Stimulated activated CD4-positive, alpha-beta T cell treated with anti-CD3 and anti-CD28 coated beads, Interleukin-1b, Interleukin-23, amount 100 ng/mL, for 24 hours (primary cell): ENCODE measurements around the gene RPS27L.

ENCODE experiments used
- DNase-seq, 4 experiments: peaks; one replicate each; pipeline ENCODE4 v3.0.0-alpha.2; 2020; ENCODE audit warnings: low read depth in 4 of 4, low spot score in 1 of 4

Gene RPS27L

DNA sequence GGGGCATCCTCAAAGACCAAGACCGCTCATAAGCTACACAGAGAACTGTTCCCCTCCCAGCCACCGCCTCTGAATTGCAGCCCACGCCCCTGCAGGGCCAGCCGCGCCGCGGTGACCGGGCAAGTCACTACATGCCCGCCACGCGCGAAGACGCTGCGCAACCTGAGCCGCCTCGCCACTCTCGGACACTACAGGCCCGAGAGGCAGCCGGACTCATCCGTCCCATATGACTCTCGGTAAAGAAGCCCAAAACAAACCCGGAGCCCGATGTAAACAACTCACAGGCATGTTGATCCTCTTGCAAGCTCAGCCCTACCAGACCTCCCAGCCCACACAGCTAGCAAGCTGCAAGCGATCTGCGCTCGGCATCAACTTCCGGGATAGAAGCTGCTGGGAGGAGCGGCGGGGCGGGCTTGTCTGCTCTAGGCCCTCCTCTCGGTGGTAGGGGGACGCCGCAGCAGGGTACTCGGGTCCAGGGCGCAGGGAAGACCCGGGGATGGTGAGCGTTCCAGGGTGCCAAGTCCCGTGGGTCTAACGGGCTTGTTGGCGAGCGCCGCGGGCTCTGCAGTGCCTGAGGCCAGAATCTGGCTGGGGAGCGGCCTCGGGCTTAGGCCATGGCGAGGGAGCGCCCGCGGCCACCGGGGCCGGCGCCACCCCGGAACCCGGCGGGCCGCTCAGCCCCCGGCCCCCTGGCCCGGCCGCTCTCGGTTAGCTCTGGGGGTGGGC is at the start of gene RPS27L:
Gene RPS27L (minus strand): TSS at position 360 of the 726 bp plus-strand sequence. CDS start 72 bp downstream, at position 288.
- peak; percentile 71 to 83 (median 76) for DNase-seq

- no peak for DNase-seq
Measured at GRCh38 chr15:63206079-63206478, 48.8 kb upstream of the RPS27L start.

- no peak for DNase-seq
Measured at GRCh38 chr15:63203451-63204090, 46.3 kb upstream of the RPS27L start.

- DNase-seq = no peak
Measured at GRCh38 chr15:63202861-63203260, 45.6 kb upstream of the RPS27L start.

GRCh38 chr15:63200464-63201249 is 43.4 kb upstream of the RPS27L start:
- no peak for DNase-seq

DNA sequence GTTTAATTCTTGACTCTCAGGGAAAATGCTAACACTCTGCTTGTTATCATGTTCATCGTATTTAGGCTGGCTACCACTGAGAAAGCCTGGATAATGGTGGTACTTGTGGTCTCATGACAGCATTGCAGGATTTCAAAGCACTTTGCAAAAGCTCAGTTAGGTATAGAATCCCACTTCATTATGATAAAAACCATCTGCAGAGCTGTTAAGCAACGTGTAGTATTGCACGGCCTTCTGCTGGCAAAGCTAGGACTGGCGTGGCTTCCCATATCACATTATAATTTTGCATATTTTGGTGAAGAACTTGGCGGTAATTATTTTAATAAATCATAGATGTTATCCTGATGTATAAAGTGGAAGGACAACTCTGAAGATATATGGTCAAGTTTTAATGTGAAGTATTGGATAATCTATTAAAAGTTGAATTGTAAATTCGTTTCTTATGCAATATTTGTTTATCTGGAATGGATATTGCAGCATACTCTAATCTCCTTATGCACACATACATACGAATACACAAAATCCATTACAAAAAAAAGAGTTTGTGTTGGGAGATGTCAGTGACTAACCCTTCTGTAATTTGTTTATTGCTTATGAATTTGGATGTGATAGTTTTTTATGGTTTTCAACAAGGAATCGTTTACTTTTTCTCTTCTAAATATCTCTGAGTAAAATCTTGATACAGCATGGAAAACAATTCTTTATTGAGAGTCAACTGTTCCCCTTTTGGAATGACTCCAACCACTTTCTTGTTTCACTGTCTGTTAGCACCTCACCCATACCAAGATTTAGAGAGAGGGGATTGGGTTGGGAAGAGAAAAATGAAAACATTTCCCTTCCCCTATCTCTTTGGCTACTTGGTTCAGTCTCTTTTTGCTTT is 41.3 kb upstream of the RPS27L start:
- DNase-seq = no peak

- DNase-seq = no peak
Measured at GRCh38 chr15:63197626-63198025, 40.3 kb upstream of the RPS27L start.

DNA sequence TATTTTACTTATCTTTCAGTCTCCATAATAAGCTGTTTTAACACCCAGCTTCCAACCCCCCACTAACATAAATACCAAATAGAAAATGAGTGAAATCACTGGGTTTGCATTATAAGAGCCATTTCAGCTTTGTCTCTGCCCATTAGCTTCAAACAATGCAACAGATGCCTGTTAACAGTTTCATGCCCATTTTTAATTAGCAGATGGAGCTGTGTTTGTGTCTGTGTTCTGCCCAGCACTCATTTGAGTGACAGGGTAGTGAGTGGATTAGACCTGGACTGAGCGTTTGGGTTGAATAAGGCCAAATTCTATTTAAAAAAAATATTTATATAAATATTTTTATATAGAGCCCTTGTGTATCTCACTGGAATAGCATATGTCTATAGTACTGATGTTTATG is 39.6 kb upstream of the RPS27L start:
- no peak for DNase-seq

GRCh38 chr15:63195569-63196015 is 38.3 kb upstream of the RPS27L start:
- DNase-seq = no peak

DNA sequence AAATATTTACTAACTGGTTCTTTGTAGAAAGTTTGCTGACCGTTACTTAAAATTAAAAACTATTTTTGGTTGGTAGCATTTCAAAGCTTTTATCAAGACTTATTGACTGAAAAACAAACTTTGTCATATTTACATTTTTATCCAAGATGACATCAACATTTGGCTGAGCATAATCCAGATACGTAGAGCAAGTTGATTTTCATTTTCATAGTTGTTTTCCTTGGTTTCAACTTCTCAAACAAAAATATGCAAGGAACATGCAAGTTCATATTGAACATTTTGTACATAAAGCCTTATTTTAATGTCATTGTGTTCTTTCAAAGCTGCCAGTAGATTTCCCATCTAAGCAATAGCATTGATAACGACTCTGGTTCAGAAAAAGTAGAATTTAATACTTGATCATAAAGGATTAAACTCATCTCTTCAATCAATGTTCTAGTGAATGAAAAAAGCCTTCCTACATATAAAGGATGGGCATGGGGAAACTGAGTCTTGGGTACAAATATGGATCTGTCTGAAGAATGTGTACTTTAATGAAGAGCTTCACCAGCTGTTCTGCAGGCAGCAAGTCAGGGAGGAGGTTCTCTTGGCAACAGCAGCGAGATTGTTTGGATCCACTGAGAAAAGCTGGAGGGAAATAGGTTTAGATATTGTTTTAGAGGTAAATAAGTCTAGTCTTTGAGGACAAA is 37.7 kb upstream of the RPS27L start:
- DNase-seq = no peak

GRCh38 chr15:63194302-63194701 is 37.0 kb upstream of the RPS27L start:
- no peak for DNase-seq

GRCh38 chr15:63192619-63193206 is 35.4 kb upstream of the RPS27L start:
- no peak for DNase-seq

- DNase-seq = no peak
Measured at GRCh38 chr15:63191895-63192618, 34.8 kb upstream of the RPS27L start.

DNA sequence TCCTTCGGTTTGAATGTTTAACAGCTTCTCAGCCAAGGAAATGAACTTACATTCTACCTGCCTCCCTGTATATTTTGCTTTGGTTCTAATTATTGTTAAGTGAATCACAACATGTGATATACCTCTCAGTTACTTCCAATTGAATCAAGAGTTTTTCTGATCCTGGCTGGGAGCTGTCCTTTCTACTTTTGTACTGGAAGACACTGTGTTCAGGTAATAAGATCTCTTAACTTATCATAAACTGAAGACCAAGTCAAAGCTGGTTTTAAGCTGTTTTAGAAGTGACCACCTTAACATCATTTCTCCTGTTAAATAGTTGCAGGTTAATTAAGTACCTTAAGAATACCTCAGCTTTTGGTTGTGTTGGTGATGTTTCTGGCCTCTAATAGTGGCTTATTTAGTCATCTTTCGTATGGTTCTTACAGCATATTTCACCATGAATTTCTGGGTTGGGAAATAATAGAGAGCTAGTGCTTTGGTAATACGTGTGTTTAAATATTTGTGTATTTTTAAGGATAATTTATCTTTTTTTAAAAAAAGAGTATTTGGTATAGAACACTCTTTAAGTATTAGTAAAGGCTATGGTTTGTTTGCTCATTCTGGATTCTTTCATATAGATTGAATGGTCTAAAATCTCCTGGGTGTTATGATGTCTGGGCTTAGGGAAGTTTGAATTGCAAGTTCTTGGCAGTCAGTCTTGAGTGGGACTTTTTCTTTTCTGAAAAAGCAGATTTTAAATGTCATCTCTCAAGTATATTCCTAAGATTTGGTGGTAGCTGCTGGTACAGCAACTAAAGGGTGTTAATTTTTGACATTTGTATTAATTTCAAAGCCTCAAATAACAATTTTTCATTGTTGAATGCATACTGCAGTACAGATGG is 33.7 kb upstream of the RPS27L start:
- DNase-seq = no peak

DNA sequence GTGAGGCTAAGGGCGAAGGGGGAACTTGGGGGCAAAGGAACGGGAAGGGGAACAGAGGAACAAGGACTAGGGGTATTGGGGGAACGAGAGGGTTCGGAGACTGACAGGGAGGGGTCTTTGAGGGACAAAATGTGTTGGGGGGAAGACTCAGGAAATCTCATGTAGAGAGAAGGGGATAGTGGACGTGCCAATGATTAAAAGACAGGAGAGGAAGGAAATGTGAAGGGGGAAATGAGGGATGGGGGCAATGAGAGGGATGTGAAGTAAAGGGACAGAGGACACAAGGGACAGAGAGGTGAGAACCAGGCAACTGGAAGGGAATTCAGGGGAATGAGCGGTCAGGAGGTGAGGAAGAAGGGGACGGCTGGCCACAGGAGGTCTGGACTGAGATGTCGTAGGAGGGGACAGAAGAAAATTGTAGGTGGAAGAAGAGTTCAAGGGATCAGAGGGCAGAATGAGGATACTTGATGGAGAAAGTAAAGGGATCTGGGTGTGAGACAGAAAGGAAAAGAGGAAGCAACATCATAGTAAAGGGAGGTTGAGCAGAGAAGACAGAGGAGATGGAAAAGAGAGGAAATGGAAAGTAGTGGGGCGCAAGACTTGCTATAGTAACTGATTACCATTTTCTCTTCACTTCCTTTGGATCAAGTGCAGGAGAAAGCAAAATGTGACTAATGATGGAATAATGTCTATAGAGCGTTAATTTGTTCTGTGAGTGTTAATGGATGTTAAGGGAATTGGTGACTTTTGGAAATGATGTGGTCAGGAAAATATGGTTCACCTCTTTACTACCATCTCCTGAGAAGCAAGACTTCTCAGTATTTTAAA is 32.9 kb upstream of the RPS27L start:
- DNase-seq = no peak

DNA sequence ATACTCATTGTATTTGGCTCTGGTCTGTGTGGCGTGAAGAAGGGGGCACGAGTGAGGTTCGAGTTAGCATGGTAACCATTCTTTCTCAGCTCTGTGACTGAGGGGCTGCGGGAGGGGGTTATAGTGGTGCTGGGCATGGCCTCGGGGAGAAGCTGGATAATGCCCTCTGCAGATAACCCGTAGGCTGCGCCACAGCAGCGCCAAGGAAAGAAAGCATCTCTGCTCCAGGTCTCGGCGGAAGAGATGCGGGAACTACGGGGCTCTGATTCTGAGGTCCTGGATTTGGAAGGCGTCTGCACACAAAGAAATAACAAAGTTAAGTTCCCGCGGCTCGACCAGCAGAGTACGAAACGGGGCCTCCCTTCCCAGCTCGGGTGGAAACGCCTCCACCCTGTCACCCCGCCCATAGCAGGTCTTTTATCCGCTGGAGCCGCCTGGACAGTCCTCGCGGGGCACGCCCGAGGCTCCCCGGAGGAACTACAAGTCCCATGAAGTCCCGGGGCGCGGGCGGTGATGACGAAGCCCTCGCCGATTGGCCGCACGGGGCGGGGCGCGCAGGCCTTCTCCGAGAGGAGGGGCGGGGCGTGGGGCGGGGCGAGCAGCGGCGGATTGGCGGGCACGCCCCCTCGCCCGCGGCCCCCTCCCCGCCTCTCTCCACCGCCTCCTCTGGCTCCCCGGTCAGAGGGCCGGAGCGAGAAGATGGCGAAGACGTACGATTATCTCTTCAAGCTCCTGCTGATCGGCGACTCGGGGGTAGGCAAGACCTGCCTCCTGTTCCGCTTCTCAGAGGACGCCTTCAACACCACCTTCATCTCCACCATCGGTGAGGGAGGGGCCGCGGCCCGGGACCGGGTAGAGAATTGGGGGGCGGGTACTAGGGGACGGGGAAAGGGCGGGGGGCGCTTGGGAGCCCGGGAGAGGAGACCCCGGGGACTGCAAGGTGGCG is 31.9 kb upstream of the RPS27L start, which contains the start of gene RAB8B:
Gene RAB8B (plus strand): TSS at position 681 of the 946 bp plus-strand sequence. CDS start 19 bp downstream, at position 700.
- peak; percentile 98 to 99 (median 98) for DNase-seq
